Measurements from ENCODE around the gene PTPRQ. TPM values are rescaled to one million over a fixed set of nuclear protein-coding genes. Genes with fewer than 3 reads are reported as not detected.
A peak's percentile ranks its signal among the peaks of the same experiment; 100 is the strongest.
"Not testable (repeated sequence)": the region's sequence is repeated elsewhere in the genome, so short reads cannot be mapped to it uniquely, and the experiment has no call there.

The PTPRQ gene
- total and polyA plus RNA-seq, 9 of the 15 experiments (the other 6 are each of a cell fraction or from before 2014, with no cell fraction given), result not detected

GRCh38 chr12:80472911-80473500, 29.0 kb downstream of the PTPRQ start:
- no peak overlapping the region for H3K9ac ChIP-seq (ENCODE audit: insufficient read depth in 1 of 2, low read depth in 2 of 2, low read length in 2 of 2)
- ChIA-PET POLR2A (interaction anchor here (1.1 kb wide), 1 partner anchor 13 kb away, joined by 3 read pairs; no protein-coding TSS in a partner anchor), CTCF (ENCODE audit: low intra/inter-chr PET ratio) (no interaction called here)
- no peak for DNase-seq (ENCODE audit: extremely low read depth in 1 of 4, low spot score in 3 of 4)
- H4K20me1 ChIP-seq (replicated peaks; ENCODE audit: control insufficient read depth, insufficient read depth, low read length), result no peaks in the 10 kb centered on the region
- ATAC-seq, result no peak
- in situ Hi-C loops (cut with MboI) (no loop called here), intact Hi-C loops (cut with micrococcal nuclease) (no loop called here)
- FAIRE-seq, result no peak
- H3K9me1 ChIP-seq (ENCODE audit: control insufficient read depth, insufficient read depth, low read length), result no peaks in the 10 kb centered on the region
- no peaks in the 10 kb centered on the region for H3K4me1 ChIP-seq (replicated peaks in 1 of 2; ENCODE audit: control insufficient read depth in 2 of 2, insufficient read depth in 2 of 2, low read length in 2 of 2)
- no peak overlapping the region for H3K4me3 ChIP-seq
- no TSS peak for BruUV-seq (replicated peaks)
- H3K36me3 ChIP-seq (ENCODE audit: control insufficient read depth, insufficient read depth, low read length), result no peaks in the 10 kb centered on the region
- no peaks in the 10 kb centered on the region for H3K79me2 ChIP-seq (ENCODE audit: control insufficient read depth, insufficient read depth, low read length)
- no peaks in the 10 kb centered on the region for H3K27me3 ChIP-seq (ENCODE audit: control insufficient read depth in 2 of 2, insufficient read depth in 2 of 2, low read length in 2 of 2)
- no peak overlapping the region for H2AFZ ChIP-seq (ENCODE audit: low read depth, low read length)
- 10% methylated on average over 4 of the region's 4 CpGs for WGBS (ENCODE audit: insufficient coverage, low coverage, missing lambda C conversion rate)
- H3K27ac ChIP-seq (ENCODE audit: extremely low read depth, low read depth, low read length), result no peak overlapping the region
- peak in 1 of 2 experiments; percentile 22; a peak in 2 of 4 replicates for TF ChIP-seq RAD21 (CRISPR knock-in tag; conservative IDR thresholded peaks at IDR 0.05 in 1 of 2, IDR thresholded peaks at IDR 0.05 in 1 of 2)
- no peak for TF ChIP-seq ELF4 (CRISPR knock-in tag; IDR thresholded peaks at IDR 0.05)
- no peak for TF ChIP-seq PHF8 (IDR thresholded peaks at IDR 0.05; ENCODE audit: borderline replicate concordance, low read length)
- no peak for TF ChIP-seq ZKSCAN3 (CRISPR knock-in tag; IDR thresholded peaks at IDR 0.05)
- TF ChIP-seq CTCF (IDR thresholded peaks at IDR 0.05 in 2 of 3, conservative IDR thresholded peaks at IDR 0.05 in 1 of 3; ENCODE audit: insufficient read depth in 2 of 3, low read depth in 1 of 3, low read length in 3 of 3), result 0 out of 6 replicates have a peak, but pooled peaks of 1 of the 3 experiments have one; percentile 11
- H3K4me2 ChIP-seq (ENCODE audit: insufficient read depth, low read length), result no peak overlapping the region
- no peaks in the 10 kb centered on the region for H3K9me3 ChIP-seq (replicated peaks; ENCODE audit: control insufficient read depth, insufficient read depth, low read depth, low read length)

- H3K36me3 ChIP-seq (ENCODE audit: control insufficient read depth, insufficient read depth, low read length); POLR2A ChIA-PET; CTCF ChIA-PET (ENCODE audit: low intra/inter-chr PET ratio); H3K4me2 ChIP-seq (ENCODE audit: insufficient read depth, low read length); DNase-seq (ENCODE audit: extremely low read depth in 1 of 4, low spot score in 3 of 4); H4K20me1 ChIP-seq (replicated peaks; ENCODE audit: control insufficient read depth, insufficient read depth, low read length); H3K79me2 ChIP-seq (ENCODE audit: control insufficient read depth, insufficient read depth, low read length); H3K27me3 ChIP-seq (ENCODE audit: control insufficient read depth in 2 of 2, insufficient read depth in 2 of 2, low read length in 2 of 2); H3K4me3 ChIP-seq; H3K9me3 ChIP-seq (replicated peaks; ENCODE audit: control insufficient read depth, insufficient read depth, low read depth, low read length); H3K4me1 ChIP-seq (replicated peaks in 1 of 2; ENCODE audit: control insufficient read depth in 2 of 2, insufficient read depth in 2 of 2, low read length in 2 of 2); H2AFZ ChIP-seq (ENCODE audit: low read depth, low read length); H3K9me1 ChIP-seq (ENCODE audit: control insufficient read depth, insufficient read depth, low read length); H3K27ac ChIP-seq (ENCODE audit: extremely low read depth, low read depth, low read length); intact Hi-C loops (cut with micrococcal nuclease); FAIRE-seq; H3K9ac ChIP-seq (ENCODE audit: insufficient read depth in 1 of 2, low read depth in 2 of 2, low read length in 2 of 2); ATAC-seq; BruUV-seq (replicated peaks); in situ Hi-C loops (cut with MboI): not testable (repeated sequence)
- 1% methylated on average over 19 of the region's 31 CpGs for WGBS (ENCODE audit: insufficient coverage, low coverage, missing lambda C conversion rate)
These were observed 33.6 kb downstream of the PTPRQ start for GRCh38 chr12:80477521-80478145.

All from K562 (cell line).